Neural progenitor cell (in vitro differentiated cells): Measurements from ENCODE around the gene PHLDB2. TPM values are rescaled to one million over a fixed set of nuclear protein-coding genes. Genes with fewer than 3 reads are reported as not detected.

ENCODE experiments used
- DNase-seq: peaks from one replicate; pipeline ENCODE4 v3.0.0-alpha.2; 2016; ENCODE audit warnings: low spot score
- H2AFZ ChIP-seq: fragments of 200-600 bp; sonication (generic); replicated peaks from 2 replicates; pipeline ENCODE4 v1.6.1; 2016; ENCODE audit warnings: antibody characterized with exemption
- H3F3A ChIP-seq: fragments of 200-600 bp; sonication (generic); 2 replicates; pipeline ENCODE4 v1.6.1; 2016; ENCODE audit warnings: antibody characterized with exemption, low read depth
- H3K27ac ChIP-seq: fragments of 200-600 bp; sonication (generic); 2 replicates; pipeline ENCODE4 v1.5.1; 2016; ENCODE audit warnings: mild to moderate bottlenecking
- H3K27me3 ChIP-seq: fragments of 200-600 bp; sonication (generic); 2 replicates; pipeline ENCODE4 v1.6.1; 2016; ENCODE audit warnings: mild to moderate bottlenecking, moderate library complexity
- H3K36me3 ChIP-seq: fragments of 200-600 bp; sonication (generic); 2 replicates; pipeline ENCODE4 v1.5.1; 2016
- H3K4me1 ChIP-seq: fragments of 200-600 bp; sonication (generic); 2 replicates; pipeline ENCODE4 v1.6.1; 2016; ENCODE audit warnings: mixed run types
- H3K4me2 ChIP-seq: fragments of 200-600 bp; sonication (generic); 2 replicates; pipeline ENCODE4 v1.6.1; 2016
- H3K4me3 ChIP-seq: fragments of 200-600 bp; sonication (generic); 2 replicates; pipeline ENCODE4 v1.5.1; 2016
- H3K79me2 ChIP-seq: fragments of 200-600 bp; sonication (generic); 2 replicates; pipeline ENCODE4 v1.6.1; 2016; ENCODE audit warnings: low read depth
- H3K9ac ChIP-seq: fragments of 200-600 bp; sonication (generic); 2 replicates; pipeline ENCODE4 v1.6.1; 2016
- H3K9me3 ChIP-seq: fragments of 200-600 bp; sonication (generic); 2 replicates; pipeline ENCODE4 v1.5.1; 2016; ENCODE audit warnings: low read depth
- H4K20me1 ChIP-seq: fragments of 200-600 bp; sonication (generic); 2 replicates; pipeline ENCODE4 v1.6.1; 2016; ENCODE audit warnings: low read depth
- H3K27ac Mint-ChIP-seq: 3 replicates; pipeline ENCODE4 v1.8.0; 2021; ENCODE audit warnings: mixed read lengths
- H3K27me3 Mint-ChIP-seq: 2 replicates; pipeline ENCODE4 v1.8.0; 2022; ENCODE audit warnings: low read depth, mild to moderate bottlenecking, inconsistent platforms, moderate library complexity, mixed read lengths; ENCODE audit not compliant: insufficient read depth
- H3K36me3 Mint-ChIP-seq: 3 replicates; pipeline ENCODE4 v1.8.0; 2021; ENCODE audit warnings: mixed read lengths
- H3K4me1 Mint-ChIP-seq: 3 replicates; pipeline ENCODE4 v1.8.0; 2021; ENCODE audit warnings: mixed read lengths
- H3K4me3 Mint-ChIP-seq: 3 replicates; pipeline ENCODE4 v1.8.0; 2021; ENCODE audit warnings: mild to moderate bottlenecking, moderate library complexity, mixed read lengths
- H3K9me3 Mint-ChIP-seq: 3 replicates; pipeline ENCODE4 v1.8.0; 2020; ENCODE audit warnings: mixed read lengths
- CTCF ChIP-seq: fragments of 200-600 bp; sonication (generic); IDR thresholded peaks from 2 replicates; pipeline ENCODE4 v1.5.1; 2017; ENCODE audit warnings: antibody characterized with exemption, mild to moderate bottlenecking
- EZH2 ChIP-seq: fragments of 200-600 bp; sonication (generic); IDR thresholded peaks from 2 replicates; pipeline ENCODE4 v1.6.1; 2017; ENCODE audit warnings: antibody characterized with exemption, mild to moderate bottlenecking, moderate library complexity
- EZH2phosphoT487 ChIP-seq: fragments of 200-600 bp; sonication (generic); IDR thresholded peaks from 2 replicates; pipeline ENCODE4 v1.6.1; 2017; ENCODE audit warnings: antibody characterized with exemption
- total RNA-seq: library from RNA; depleted of rRNA; stranded (reverse); fragments of >200 nt; gene quantifications from 2 replicates; pipeline ENCODE4 v1.2.3, GENCODE V29; 2015; ENCODE audit warnings: low replicate concordance

Gene PHLDB2
- total RNA-seq, 1 donor from 2014 or later: 15.9 TPM

GRCh38 chr3:111911446-111911845, 52.4 kb downstream of the PHLDB2 start:
- Histone ChIP-seq H3K79me2 (no peaks in the 10 kb centered on the region), H4K20me1 (no peaks in the 10 kb centered on the region), H3K27ac (no peak overlapping the region), H3K4me2 (no peak overlapping the region), H3K4me1 (peaks cover 11% of the 10 kb centered on the region), H3F3A (peaks cover 11% of the 10 kb centered on the region), H2AFZ (no peak overlapping the region), H3K9ac (no peak overlapping the region), H3K9me3 (no peaks in the 10 kb centered on the region), H3K27me3 (no peaks in the 10 kb centered on the region), H3K4me3 (no peak overlapping the region), H3K36me3 (no peaks in the 10 kb centered on the region)
- Mint-ChIP-seq H3K9me3 (no peaks in the 10 kb centered on the region), H3K27ac (no peak overlapping the region), H3K27me3 (peaks cover 2% of the 10 kb centered on the region), H3K4me1 (peaks cover 27% of the 10 kb centered on the region), H3K4me3 (no peak overlapping the region), H3K36me3 (peaks cover 25% of the 10 kb centered on the region)
- no peak for TF ChIP-seq EZH2
- DNase-seq: no peak

DNA sequence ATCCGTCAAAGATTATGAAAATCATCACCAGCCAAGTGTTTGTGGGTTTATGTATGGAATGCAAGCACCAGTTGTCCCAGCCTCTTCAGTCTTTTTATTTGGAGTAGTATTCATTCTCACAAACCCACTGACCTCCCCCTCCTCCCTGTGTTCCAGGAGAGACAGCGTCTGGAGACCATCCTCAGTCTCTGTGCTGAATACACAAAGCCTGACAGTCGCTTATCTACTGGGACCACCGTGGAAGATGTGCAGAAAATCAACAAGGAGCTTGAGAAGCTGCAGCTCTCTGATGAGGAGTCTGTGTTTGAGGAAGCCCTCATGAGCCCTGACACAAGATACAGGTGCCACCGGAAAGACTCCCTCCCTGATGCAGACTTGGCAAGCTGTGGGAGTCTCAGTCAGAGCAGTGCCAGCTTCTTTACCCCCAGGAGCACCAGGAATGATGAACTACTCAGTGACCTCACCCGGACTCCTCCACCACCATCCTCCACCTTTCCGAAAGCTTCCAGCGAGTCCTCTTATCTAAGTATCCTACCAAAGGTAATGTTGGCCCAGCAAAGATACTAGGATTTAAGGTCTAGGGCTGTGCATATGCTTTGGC, 54.2 kb downstream of the PHLDB2 start:
- H3K27ac Mint-ChIP-seq: no peak overlapping the region
- no peaks in the 10 kb centered on the region for H3K9me3 Mint-ChIP-seq
- Histone ChIP-seq H3K36me3 (no peaks in the 10 kb centered on the region), H3K79me2 (no peaks in the 10 kb centered on the region), H3K4me2 (no peak overlapping the region), H2AFZ (peak overlapping the region; percentile 14), H3F3A (peaks cover 11% of the 10 kb centered on the region), H4K20me1 (no peaks in the 10 kb centered on the region), H3K27me3 (peaks cover 7% of the 10 kb centered on the region), H3K4me1 (peaks cover 24% of the 10 kb centered on the region), H3K9me3 (no peaks in the 10 kb centered on the region), H3K9ac (no peak overlapping the region), H3K4me3 (no peak overlapping the region), H3K27ac (no peak overlapping the region)
- peaks cover 37% of the 10 kb centered on the region for H3K4me1 Mint-ChIP-seq
- peaks cover 4% of the 10 kb centered on the region for H3K27me3 Mint-ChIP-seq
- no peak overlapping the region for H3K4me3 Mint-ChIP-seq
- peaks cover 23% of the 10 kb centered on the region for H3K36me3 Mint-ChIP-seq
- TF ChIP-seq EZH2 (no peak), EZH2phosphoT487 (no peak), CTCF (no peak)
- no peak for DNase-seq

- H3K27me3 ChIP-seq: peaks cover 34% of the 10 kb centered on the region
- Mint-ChIP-seq H3K9me3 (no peaks in the 10 kb centered on the region), H3K36me3 (peaks cover 36% of the 10 kb centered on the region), H3K4me1 (peaks cover 30% of the 10 kb centered on the region), H3K27ac (peak overlapping the region; percentile 48), H3K27me3 (peaks cover 6% of the 10 kb centered on the region), H3K4me3 (no peak overlapping the region)
- no peak overlapping the region for H3K9ac ChIP-seq
- peak overlapping the region; percentile 41 for H3K4me2 ChIP-seq
- no peak overlapping the region for H2AFZ ChIP-seq
- peaks cover 24% of the 10 kb centered on the region for H3K4me1 ChIP-seq
- H3K79me2 ChIP-seq: no peaks in the 10 kb centered on the region
- H3F3A ChIP-seq: peaks cover 11% of the 10 kb centered on the region
- no peaks in the 10 kb centered on the region for H3K36me3 ChIP-seq
- H4K20me1 ChIP-seq: no peaks in the 10 kb centered on the region
- no peaks in the 10 kb centered on the region for H3K9me3 ChIP-seq
- TF ChIP-seq EZH2: no peak
- no peak overlapping the region for H3K27ac ChIP-seq
- DNase-seq: peak; percentile 62
- H3K4me3 ChIP-seq: no peak overlapping the region
Observed at GRCh38 chr3:111915905-111916304, 56.8 kb downstream of the PHLDB2 start.

DNA sequence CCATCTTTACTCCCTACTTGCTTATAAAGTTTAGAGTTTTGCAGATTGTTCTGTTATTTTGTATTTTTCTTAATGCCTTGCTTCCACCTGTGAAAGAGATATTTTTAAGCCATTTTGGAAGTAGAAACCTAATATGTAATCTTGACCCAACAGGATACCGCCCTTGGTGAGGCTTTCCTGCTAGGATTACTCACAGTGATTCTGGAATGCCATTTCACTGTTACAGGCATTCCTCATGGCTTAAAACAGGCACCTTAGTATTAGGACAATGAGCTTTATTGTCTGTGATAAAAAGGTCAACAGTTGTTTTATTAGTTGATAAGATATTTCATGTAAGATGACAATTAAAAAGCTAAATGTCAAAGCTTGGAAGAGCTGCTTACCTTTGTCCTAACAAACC, 58.2 kb downstream of the PHLDB2 start:
- Histone ChIP-seq H3K27me3 (peaks cover 42% of the 10 kb centered on the region), H3F3A (peaks cover 11% of the 10 kb centered on the region), H4K20me1 (no peaks in the 10 kb centered on the region), H3K4me2 (peak overlapping the region; percentile 41), H3K4me3 (no peak overlapping the region), H3K4me1 (peaks cover 24% of the 10 kb centered on the region), H3K36me3 (no peaks in the 10 kb centered on the region), H3K9me3 (no peaks in the 10 kb centered on the region), H3K27ac (no peak overlapping the region), H2AFZ (no peak overlapping the region), H3K79me2 (no peaks in the 10 kb centered on the region), H3K9ac (no peak overlapping the region)
- Mint-ChIP-seq H3K9me3 (no peaks in the 10 kb centered on the region), H3K27ac (peak overlapping the region; percentile 21), H3K36me3 (peaks cover 44% of the 10 kb centered on the region), H3K4me1 (peaks cover 22% of the 10 kb centered on the region), H3K27me3 (peaks cover 6% of the 10 kb centered on the region), H3K4me3 (no peak overlapping the region)
- TF ChIP-seq CTCF (no peak), EZH2phosphoT487 (peak; percentile 50)
- peak; percentile 65 for DNase-seq
